Activated T-helper 1 cell treated with anti-CD3 and anti-CD28 coated beads, Interleukin-12 subunit alpha, Interleukin-12 subunit beta, Interleukin-2, Interleukin-4 antibody, amounts not matched to agents 30 ng/mL and 10 ng/mL and 1 ng/mL, durations not matched to agents 14 hours and 24 hours and 36 hours (primary cell): ENCODE measurements around the gene IL1RN. TPM values are rescaled to one million over a fixed set of nuclear protein-coding genes. Genes with fewer than 3 reads are reported as not detected.

Source experiments
- DNase-seq: peaks from one replicate; pipeline ENCODE4 v3.0.0; 2021; ENCODE audit warnings: low spot score
- H3K27ac Mint-ChIP-seq: one replicate; pipeline ENCODE4 v1.8.0; 2021; ENCODE audit warnings: mild to moderate bottlenecking, mixed read lengths
- H3K27me3 Mint-ChIP-seq: one replicate; pipeline ENCODE4 v1.8.0; 2022; ENCODE audit warnings: mild to moderate bottlenecking, moderate library complexity, mixed read lengths; ENCODE audit not compliant: insufficient read depth
- H3K36me3 Mint-ChIP-seq: one replicate; pipeline ENCODE4 v1.8.0; 2021; ENCODE audit warnings: low read depth, mixed read lengths
- H3K4me1 Mint-ChIP-seq: one replicate; pipeline ENCODE4 v1.8.0; 2021; ENCODE audit warnings: low read depth, mixed read lengths
- H3K4me3 Mint-ChIP-seq: one replicate; pipeline ENCODE4 v1.8.0; 2021; ENCODE audit warnings: mild to moderate bottlenecking, moderate library complexity, mixed read lengths
- H3K9me3 Mint-ChIP-seq: one replicate; pipeline ENCODE4 v1.8.0; 2021; ENCODE audit warnings: mixed read lengths
- intact Hi-C: fragments of 100-400 bp; cut with micrococcal nuclease; formaldehyde crosslinking; loops from one replicate; pipeline ENCODE4 v1.15.1; 2024
- total RNA-seq: library from RNA; stranded (reverse); gene quantifications from 2 replicates; pipeline ENCODE4 v1.2.3, GENCODE V29; 2022

Gene IL1RN
- total RNA-seq, 1 donor from 2014 or later, result 4.2 TPM

- Mint-ChIP-seq H3K36me3 (no peaks in the 10 kb centered on the region), H3K27ac (peak overlapping the region; percentile 75), H3K4me3 (peak overlapping the region; percentile 80), H3K4me1 (peaks cover 41% of the 10 kb centered on the region), H3K9me3 (no peaks in the 10 kb centered on the region), H3K27me3 (no peaks in the 10 kb centered on the region)
- no peak for DNase-seq
- intact Hi-C loops, result loop anchor here (1.0 to 5.0 kb wide), 4 partner anchors 15 to 451 kb away; partner anchors contain the start of gene PSD4
Observed at GRCh38 chr2:113157897-113158753, 30.7 kb downstream of the IL1RN start.

GRCh38 chr2:113158884-113159553 is 31.6 kb downstream of the IL1RN start:
- no peaks in the 10 kb centered on the region for H3K27me3 Mint-ChIP-seq
- H3K4me3 Mint-ChIP-seq, result no peak overlapping the region
- DNase-seq, result no peak
- H3K9me3 Mint-ChIP-seq, result no peaks in the 10 kb centered on the region
- H3K27ac Mint-ChIP-seq, result no peak overlapping the region
- no peaks in the 10 kb centered on the region for H3K36me3 Mint-ChIP-seq
- H3K4me1 Mint-ChIP-seq, result peaks cover 42% of the 10 kb centered on the region
- intact Hi-C loops, result loop anchor here (5.0 kb wide), 1 partner anchor 38 kb away; no protein-coding TSS in a partner anchor

- Mint-ChIP-seq H3K27me3 (no peaks in the 10 kb centered on the region), H3K27ac (no peak overlapping the region), H3K4me1 (peaks cover 33% of the 10 kb centered on the region), H3K4me3 (no peak overlapping the region), H3K36me3 (no peaks in the 10 kb centered on the region), H3K9me3 (no peaks in the 10 kb centered on the region)
- intact Hi-C loops, result no loop called here
- no peak for DNase-seq
Observed at GRCh38 chr2:113160248-113160647, 32.9 kb downstream of the IL1RN start.

- no peak overlapping the region for H3K27ac Mint-ChIP-seq
- H3K4me3 Mint-ChIP-seq, result no peak overlapping the region
- H3K27me3 Mint-ChIP-seq, result no peaks in the 10 kb centered on the region
- no peak for DNase-seq
- peaks cover 30% of the 10 kb centered on the region for H3K4me1 Mint-ChIP-seq
- H3K9me3 Mint-ChIP-seq, result no peaks in the 10 kb centered on the region
- H3K36me3 Mint-ChIP-seq, result no peaks in the 10 kb centered on the region
- intact Hi-C loops, result no loop called here
Observed at GRCh38 chr2:113160962-113161361, 33.6 kb downstream of the IL1RN start.

- Mint-ChIP-seq H3K27me3 (no peaks in the 10 kb centered on the region), H3K36me3 (no peaks in the 10 kb centered on the region), H3K4me3 (no peak overlapping the region), H3K9me3 (no peaks in the 10 kb centered on the region), H3K27ac (no peak overlapping the region), H3K4me1 (peaks cover 25% of the 10 kb centered on the region)
- intact Hi-C loops, result no loop called here
- DNase-seq, result no peak
Observed at GRCh38 chr2:113162173-113162572, 34.8 kb downstream of the IL1RN start.

GRCh38 chr2:113162869-113163268 is 35.5 kb downstream of the IL1RN start:
- peaks cover 30% of the 10 kb centered on the region for H3K4me1 Mint-ChIP-seq
- H3K36me3 Mint-ChIP-seq, result no peaks in the 10 kb centered on the region
- H3K4me3 Mint-ChIP-seq, result no peak overlapping the region
- intact Hi-C loops, result no loop called here
- DNase-seq, result no peak
- H3K27ac Mint-ChIP-seq, result no peak overlapping the region
- no peaks in the 10 kb centered on the region for H3K27me3 Mint-ChIP-seq
- H3K9me3 Mint-ChIP-seq, result no peaks in the 10 kb centered on the region

GRCh38 chr2:113164215-113164929 is 37.0 kb downstream of the IL1RN start:
- peaks cover 5% of the 10 kb centered on the region for H3K36me3 Mint-ChIP-seq
- H3K4me3 Mint-ChIP-seq, result no peak overlapping the region
- H3K27ac Mint-ChIP-seq, result no peak overlapping the region
- no peak for DNase-seq
- H3K4me1 Mint-ChIP-seq, result peaks cover 36% of the 10 kb centered on the region
- no peaks in the 10 kb centered on the region for H3K27me3 Mint-ChIP-seq
- H3K9me3 Mint-ChIP-seq, result no peaks in the 10 kb centered on the region
- intact Hi-C loops, result no loop called here

- no peak for DNase-seq
- H3K4me3 Mint-ChIP-seq, result no peak overlapping the region
- H3K4me1 Mint-ChIP-seq, result peaks cover 42% of the 10 kb centered on the region
- intact Hi-C loops, result no loop called here
- H3K27ac Mint-ChIP-seq, result no peak overlapping the region
- H3K36me3 Mint-ChIP-seq, result peaks cover 8% of the 10 kb centered on the region
- peaks cover 5% of the 10 kb centered on the region for H3K9me3 Mint-ChIP-seq
- no peaks in the 10 kb centered on the region for H3K27me3 Mint-ChIP-seq
Observed at GRCh38 chr2:113164930-113165585, 37.7 kb downstream of the IL1RN start.

- Mint-ChIP-seq H3K36me3 (peaks cover 11% of the 10 kb centered on the region), H3K27ac (peak overlapping the region; percentile 31), H3K4me3 (no peak overlapping the region), H3K9me3 (peaks cover 8% of the 10 kb centered on the region), H3K4me1 (peaks cover 46% of the 10 kb centered on the region), H3K27me3 (no peaks in the 10 kb centered on the region)
- DNase-seq, result no peak
- intact Hi-C loops, result no loop called here
Observed at GRCh38 chr2:113166187-113166645, 38.8 kb downstream of the IL1RN start.

- DNase-seq, result peak; percentile 23
- H3K27me3 Mint-ChIP-seq, result no peaks in the 10 kb centered on the region
- peak overlapping the region; percentile 93 for H3K27ac Mint-ChIP-seq
- intact Hi-C loops, result no loop called here
- H3K4me3 Mint-ChIP-seq, result peak overlapping the region; percentile 57
- H3K9me3 Mint-ChIP-seq, result peaks cover 10% of the 10 kb centered on the region
- peaks cover 55% of the 10 kb centered on the region for H3K4me1 Mint-ChIP-seq
- H3K36me3 Mint-ChIP-seq, result peaks cover 16% of the 10 kb centered on the region
Observed at GRCh38 chr2:113167115-113167932, 39.9 kb downstream of the IL1RN start.

- H3K4me1 Mint-ChIP-seq, result peaks cover 55% of the 10 kb centered on the region
- DNase-seq, result no peak
- H3K36me3 Mint-ChIP-seq, result peaks cover 18% of the 10 kb centered on the region
- intact Hi-C loops, result no loop called here
- peak overlapping the region; percentile 42 for H3K4me3 Mint-ChIP-seq
- peaks cover 10% of the 10 kb centered on the region for H3K9me3 Mint-ChIP-seq
- no peaks in the 10 kb centered on the region for H3K27me3 Mint-ChIP-seq
- H3K27ac Mint-ChIP-seq, result peak overlapping the region; percentile 93
Observed at GRCh38 chr2:113167962-113168340, 40.6 kb downstream of the IL1RN start.
